HS-5 (cell line): Measurements from ENCODE around the gene RANBP1.

Source experiments
- DNase-seq: peaks from one replicate; pipeline ENCODE4 v3.0.0-alpha.2; 2012; ENCODE audit warnings: low read depth

RANBP1 gene

DNA sequence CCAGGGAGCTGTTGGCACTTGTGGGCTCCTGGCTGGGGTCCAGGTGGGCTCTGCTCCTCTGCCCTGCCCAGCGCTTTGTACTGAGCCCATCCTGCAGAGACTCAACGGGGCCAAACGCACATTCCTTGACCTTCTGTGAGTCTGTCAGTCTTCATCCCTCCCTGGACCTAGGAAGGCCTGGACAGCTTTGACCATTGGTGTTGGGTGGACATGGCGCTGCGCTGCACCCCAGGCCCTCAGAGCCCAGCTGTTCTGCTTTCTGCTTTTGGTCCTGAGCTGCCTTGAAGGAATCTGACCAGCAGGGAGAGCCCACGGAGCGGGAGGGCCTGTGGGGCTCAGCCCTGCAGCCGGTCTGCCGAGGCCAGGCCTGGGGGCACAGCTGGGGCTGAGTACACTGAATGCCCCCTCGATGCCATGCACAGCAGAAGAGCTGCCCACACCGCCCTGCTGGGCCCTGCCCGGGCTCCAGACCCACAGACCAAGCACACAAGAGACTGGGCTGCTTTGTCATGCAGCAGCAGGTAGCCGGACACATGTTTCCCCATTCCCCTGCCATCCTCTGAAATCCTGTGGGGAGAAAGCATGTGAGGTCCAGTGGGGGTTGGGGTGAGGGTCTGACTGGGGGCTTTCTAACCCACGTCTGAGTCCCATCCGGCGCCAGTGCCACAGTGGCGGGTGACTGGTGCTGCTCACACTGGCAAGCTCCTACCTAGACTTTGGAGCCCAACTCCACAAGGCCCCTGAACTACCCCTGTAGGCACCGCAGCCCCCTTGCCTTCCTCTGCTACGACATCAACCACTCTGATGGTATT is 59.1 kb downstream of the RANBP1 start:
- DNase-seq = no peak

DNA sequence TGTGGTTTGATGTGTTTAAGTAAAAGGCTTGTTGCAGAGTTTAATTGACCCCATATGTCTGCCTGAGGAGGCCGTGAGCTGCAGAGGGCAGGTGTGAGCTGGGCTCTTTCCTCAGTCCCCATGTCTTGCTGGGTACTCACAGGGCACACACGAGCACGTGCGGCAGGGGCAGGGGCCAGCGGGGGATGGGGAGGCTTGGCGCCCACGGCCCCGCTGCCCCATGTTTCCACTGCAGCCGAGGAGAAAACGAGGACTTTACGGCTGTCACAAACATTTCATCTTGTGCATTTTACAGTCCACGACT is 59.6 kb downstream of the RANBP1 start:
- DNase-seq = no peak

DNA sequence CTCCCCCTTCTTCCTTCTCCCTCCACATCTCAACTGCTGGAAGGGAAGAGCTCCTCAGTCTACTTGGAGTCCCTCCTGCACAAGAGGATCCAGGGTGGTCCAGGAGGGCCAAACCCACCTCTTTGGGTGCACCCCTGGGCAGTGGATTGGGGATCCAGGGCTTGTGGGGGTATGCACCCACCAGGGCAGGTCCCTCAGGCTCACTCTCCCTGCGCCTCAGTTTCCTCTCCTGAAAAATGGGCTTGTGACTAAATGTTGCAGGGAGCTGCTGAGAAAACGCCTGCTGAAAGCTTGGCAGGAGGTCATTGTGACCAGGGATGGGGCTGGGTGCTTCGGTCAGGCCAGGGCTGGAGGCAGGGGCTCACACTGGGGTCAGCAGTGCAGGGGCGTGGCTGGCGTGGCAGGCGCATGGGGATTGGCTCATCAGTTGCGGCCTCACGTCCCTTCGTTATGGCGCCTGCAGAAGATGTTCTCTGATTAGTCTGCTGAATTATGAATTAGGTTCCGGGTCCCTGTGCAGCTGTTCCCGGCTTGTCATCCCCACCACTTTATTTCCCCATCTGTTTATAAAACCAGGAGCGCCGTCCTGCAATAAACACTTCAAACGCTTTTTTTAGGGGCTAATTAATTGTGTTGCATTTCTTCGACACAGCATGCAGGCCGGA is 60.6 kb downstream of the RANBP1 start:
- no peak for DNase-seq
